HFFc6 (cell line): ENCODE measurements around the gene PCDH1. TPM values are rescaled to one million over a fixed set of nuclear protein-coding genes. Genes with fewer than 3 reads are reported as not detected.

ENCODE experiments used
- DNase-seq: peaks from one replicate; pipeline ENCODE4 v3.0.0-alpha.2; 2018
- H3K27ac Mint-ChIP-seq: 2 replicates; pipeline ENCODE4 v1.8.0; 2020; ENCODE audit warnings: mild to moderate bottlenecking, mixed read lengths
- H3K27me3 Mint-ChIP-seq: 2 replicates; pipeline ENCODE4 v1.8.0; 2021; ENCODE audit warnings: mild to moderate bottlenecking, moderate library complexity, mixed read lengths; ENCODE audit not compliant: insufficient read depth
- H3K36me3 Mint-ChIP-seq: 2 replicates; pipeline ENCODE4 v1.8.0; 2021; ENCODE audit warnings: low read depth, mixed read lengths
- H3K4me1 Mint-ChIP-seq: 2 replicates; pipeline ENCODE4 v1.8.0; 2020; ENCODE audit warnings: low read depth, mixed read lengths
- H3K4me3 Mint-ChIP-seq: 2 replicates; pipeline ENCODE4 v1.8.0; 2020; ENCODE audit warnings: mild to moderate bottlenecking, moderate library complexity, mixed read lengths
- H3K9me3 Mint-ChIP-seq: 2 replicates; pipeline ENCODE4 v1.8.0; 2020; ENCODE audit warnings: mild to moderate bottlenecking, mixed read lengths
- total RNA-seq, 6 experiments: library from RNA; stranded (reverse); fragmentation: NEBNext Ultra II Directional; extraction: Animal tissue kit (Norgen Biotek cat#: 25700); gene quantifications; 2 replicates in 1 of 6; 3 replicates in 5 of 6; pipeline ENCODE4 v1.2.3, GENCODE V29; 2021
- TF ChIP-seq, protein P1 (sequence below): fragments of 200-600 bp; sonication (generic); IDR thresholded peaks from 2 replicates; pipeline ENCODE4 v1.5.0; 2021; ENCODE audit warnings: antibody characterized with exemption, mild to moderate bottlenecking

Gene PCDH1
- total RNA-seq, 6 experiments from 2014 or later, result 0.07 to 0.18 (median 0.07) TPM; not detected in 1

DNA sequence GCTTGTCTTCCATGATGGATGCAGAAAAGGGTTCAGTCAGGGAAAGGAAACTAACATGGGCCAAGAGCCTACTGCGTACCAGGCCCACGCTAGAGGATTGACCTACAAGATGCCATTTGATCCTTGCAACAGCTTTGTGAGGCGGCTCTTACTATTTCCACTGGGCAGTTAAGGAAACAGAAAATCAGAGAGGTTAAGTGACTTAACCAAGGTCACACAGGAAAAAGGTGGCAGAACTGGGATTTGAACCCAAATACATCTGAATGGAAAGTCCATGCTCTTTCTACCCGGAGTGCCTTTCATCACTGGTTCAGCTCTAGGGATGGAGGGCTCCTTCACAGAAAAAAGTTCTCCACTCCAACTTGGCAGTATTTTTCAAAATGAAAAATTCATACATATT, 50.0 kb downstream of the PCDH1 start:
- Mint-ChIP-seq H3K4me3 (no peak overlapping the region), H3K36me3 (no peaks in the 10 kb centered on the region), H3K27ac (no peak overlapping the region), H3K27me3 (peaks cover 29% of the 10 kb centered on the region), H3K4me1 (peaks cover 13% of the 10 kb centered on the region), H3K9me3 (peaks cover 8% of the 10 kb centered on the region)
- TF ChIP-seq, protein P1, sequence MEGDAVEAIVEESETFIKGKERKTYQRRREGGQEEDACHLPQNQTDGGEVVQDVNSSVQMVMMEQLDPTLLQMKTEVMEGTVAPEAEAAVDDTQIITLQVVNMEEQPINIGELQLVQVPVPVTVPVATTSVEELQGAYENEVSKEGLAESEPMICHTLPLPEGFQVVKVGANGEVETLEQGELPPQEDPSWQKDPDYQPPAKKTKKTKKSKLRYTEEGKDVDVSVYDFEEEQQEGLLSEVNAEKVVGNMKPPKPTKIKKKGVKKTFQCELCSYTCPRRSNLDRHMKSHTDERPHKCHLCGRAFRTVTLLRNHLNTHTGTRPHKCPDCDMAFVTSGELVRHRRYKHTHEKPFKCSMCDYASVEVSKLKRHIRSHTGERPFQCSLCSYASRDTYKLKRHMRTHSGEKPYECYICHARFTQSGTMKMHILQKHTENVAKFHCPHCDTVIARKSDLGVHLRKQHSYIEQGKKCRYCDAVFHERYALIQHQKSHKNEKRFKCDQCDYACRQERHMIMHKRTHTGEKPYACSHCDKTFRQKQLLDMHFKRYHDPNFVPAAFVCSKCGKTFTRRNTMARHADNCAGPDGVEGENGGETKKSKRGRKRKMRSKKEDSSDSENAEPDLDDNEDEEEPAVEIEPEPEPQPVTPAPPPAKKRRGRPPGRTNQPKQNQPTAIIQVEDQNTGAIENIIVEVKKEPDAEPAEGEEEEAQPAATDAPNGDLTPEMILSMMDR, result no peak
- no peak for DNase-seq

DNA sequence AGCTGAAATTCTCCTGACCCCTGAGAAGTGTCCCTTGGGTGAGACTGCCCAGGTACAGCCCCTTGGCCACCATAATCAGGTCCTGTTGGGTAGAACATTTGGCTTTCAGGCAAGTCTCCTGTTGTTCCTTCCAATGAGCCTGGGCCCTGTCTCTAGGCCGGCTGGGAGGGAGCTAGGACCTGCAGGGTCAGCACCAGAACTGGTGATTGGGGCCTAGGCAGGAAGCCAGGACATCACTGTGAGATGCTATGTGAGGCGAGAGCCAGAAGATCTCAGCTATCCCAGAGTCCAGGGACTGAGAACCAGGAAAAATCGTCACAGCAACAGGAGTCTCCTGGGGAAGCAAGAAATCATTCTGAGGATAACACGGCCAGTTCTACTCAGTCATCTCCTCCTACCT, 51.5 kb downstream of the PCDH1 start:
- peaks cover 30% of the 10 kb centered on the region for H3K27me3 Mint-ChIP-seq
- no peaks in the 10 kb centered on the region for H3K9me3 Mint-ChIP-seq
- TF ChIP-seq, protein P1, result no peak
- H3K27ac Mint-ChIP-seq, result no peak overlapping the region
- DNase-seq, result no peak
- H3K4me1 Mint-ChIP-seq, result peaks cover 12% of the 10 kb centered on the region
- no peak overlapping the region for H3K4me3 Mint-ChIP-seq
- no peaks in the 10 kb centered on the region for H3K36me3 Mint-ChIP-seq

DNA sequence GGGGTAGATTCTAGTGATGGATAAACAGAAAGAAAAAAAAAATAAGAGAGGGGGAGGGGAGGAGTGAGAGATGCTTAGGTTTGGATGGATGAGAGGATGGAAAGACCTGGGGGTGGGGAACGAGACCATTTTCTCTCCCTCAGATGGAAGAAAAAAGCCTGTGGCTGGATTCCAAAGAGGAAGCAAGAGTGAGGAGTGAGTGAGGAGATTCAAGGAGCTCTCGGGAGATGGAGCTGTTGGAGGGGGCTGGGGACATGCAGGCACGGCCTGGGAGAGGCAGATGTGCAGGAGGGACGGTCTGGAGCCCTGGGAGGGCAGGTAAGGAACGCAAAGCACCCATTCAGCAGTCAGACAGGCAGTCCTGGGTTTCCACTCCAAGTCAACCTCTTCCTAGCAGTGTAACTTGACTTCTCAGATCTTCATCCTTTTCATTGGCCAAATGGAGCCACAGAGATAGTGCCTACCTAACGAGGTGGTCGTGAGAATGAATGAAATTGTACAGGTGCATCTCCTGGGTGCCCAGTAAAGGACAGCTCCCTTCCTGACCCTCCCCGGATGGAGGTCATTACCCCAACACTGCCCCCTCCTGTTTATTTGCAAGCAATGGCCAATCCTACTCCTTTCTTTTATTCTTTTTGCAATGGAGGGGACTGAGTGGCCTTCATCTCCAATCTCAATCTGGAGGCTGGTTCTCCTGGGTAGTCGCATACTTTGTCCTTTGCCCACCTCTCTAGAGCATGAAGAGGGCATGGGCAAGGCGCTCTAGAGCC, 52.2 kb downstream of the PCDH1 start:
- no peak overlapping the region for H3K4me3 Mint-ChIP-seq
- DNase-seq, result no peak
- no peaks in the 10 kb centered on the region for H3K36me3 Mint-ChIP-seq
- H3K27me3 Mint-ChIP-seq, result peaks cover 30% of the 10 kb centered on the region
- H3K9me3 Mint-ChIP-seq, result no peaks in the 10 kb centered on the region
- H3K4me1 Mint-ChIP-seq, result peaks cover 16% of the 10 kb centered on the region
- no peak overlapping the region for H3K27ac Mint-ChIP-seq
- TF ChIP-seq, protein P1, result peak; percentile 65

DNA sequence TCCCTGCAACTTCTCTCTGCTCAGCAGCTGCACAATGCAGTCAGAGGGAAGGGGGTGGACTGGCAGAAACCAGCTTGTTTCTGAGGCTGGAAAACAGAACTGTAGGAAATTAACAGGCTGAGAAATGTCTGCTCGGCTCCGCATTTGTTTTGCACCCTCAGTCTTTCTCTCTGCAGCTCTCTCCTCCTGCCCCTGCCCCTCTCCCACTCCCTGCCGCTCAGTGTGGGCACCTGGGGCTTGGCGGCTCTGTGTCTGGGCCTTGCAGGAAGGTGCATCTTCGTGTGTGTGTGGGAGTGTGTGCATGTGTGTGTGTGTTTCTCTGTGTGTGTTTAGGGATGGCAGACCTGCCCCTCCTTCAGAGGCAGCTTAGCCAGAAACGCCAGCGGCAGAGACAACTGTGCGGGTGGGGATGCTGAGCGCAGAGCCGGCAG, 53.0 kb downstream of the PCDH1 start:
- Mint-ChIP-seq H3K4me1 (peaks cover 13% of the 10 kb centered on the region), H3K27ac (no peak overlapping the region), H3K36me3 (no peaks in the 10 kb centered on the region), H3K27me3 (peaks cover 30% of the 10 kb centered on the region), H3K9me3 (no peaks in the 10 kb centered on the region), H3K4me3 (no peak overlapping the region)
- TF ChIP-seq, protein P1, result no peak
- no peak for DNase-seq

DNA sequence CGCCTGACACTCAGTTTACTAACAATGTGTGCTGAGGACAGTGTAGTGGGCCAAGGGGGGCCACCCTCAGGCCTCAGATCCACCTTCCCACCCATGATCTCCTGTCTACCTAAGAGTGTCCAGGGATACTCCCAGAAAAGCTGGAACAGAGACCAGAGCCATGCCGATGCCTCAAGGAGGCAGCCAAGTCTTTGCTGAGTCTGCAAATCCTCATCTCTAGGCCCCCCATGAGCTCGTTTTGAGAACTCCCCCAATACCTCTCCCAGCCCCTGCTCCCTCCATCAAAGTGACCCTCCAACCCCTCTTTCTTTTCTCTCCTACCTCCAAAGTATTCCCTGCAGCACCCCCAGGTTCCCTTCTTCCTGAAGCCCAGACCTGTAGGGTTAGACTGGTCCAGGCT, 53.5 kb downstream of the PCDH1 start:
- H3K27ac Mint-ChIP-seq, result no peak overlapping the region
- peaks cover 13% of the 10 kb centered on the region for H3K4me1 Mint-ChIP-seq

More for the DNA sequence above, 53.5 kb downstream of the PCDH1 start:
- Mint-ChIP-seq H3K9me3 (no peaks in the 10 kb centered on the region), H3K4me3 (no peak overlapping the region), H3K27me3 (peaks cover 32% of the 10 kb centered on the region), H3K36me3 (no peaks in the 10 kb centered on the region)
- DNase-seq, result no peak
- TF ChIP-seq, protein P1, result no peak
